Left ventricle myocardium inferior (tissue), 1 donor: Measurements from ENCODE around the gene MYMX. TPM values are rescaled to one million over a fixed set of nuclear protein-coding genes. Genes with fewer than 3 reads are reported as not detected.

Source experiments
- DNase-seq: peaks from one replicate; pipeline ENCODE4 v3.0.0-alpha.2; 2020
- H3K27ac ChIP-seq: fragments of 200-600 bp; replicated peaks from 2 replicates; pipeline ENCODE4 v1.8.0; 2021
- H3K27me3 ChIP-seq: fragments of 200-600 bp; 2 replicates; pipeline ENCODE4 v1.8.0; 2021; ENCODE audit warnings: low read depth
- H3K36me3 ChIP-seq: fragments of 200-600 bp; 2 replicates; pipeline ENCODE4 v1.8.0; 2021
- H3K4me1 ChIP-seq: fragments of 200-600 bp; 2 replicates; pipeline ENCODE4 v1.8.0; 2021
- H3K4me3 ChIP-seq: fragments of 200-600 bp; 2 replicates; pipeline ENCODE4 v1.8.0; 2021; ENCODE audit warnings: mild to moderate bottlenecking, moderate library complexity
- H3K9me3 ChIP-seq: fragments of 200-600 bp; replicated peaks from 2 replicates; pipeline ENCODE4 v1.8.0; 2021
- CTCF ChIP-seq: fragments of 200-600 bp; IDR thresholded peaks from 2 replicates; pipeline ENCODE4 v1.8.0; 2021; ENCODE audit warnings: antibody characterized with exemption, mild to moderate bottlenecking, borderline replicate concordance
- intact Hi-C: fragments of 100-400 bp; cut with micrococcal nuclease; formaldehyde crosslinking; loops from one replicate; pipeline ENCODE4 v1.11.0; 2022
- total RNA-seq: library from RNA; stranded (reverse); fragmentation: NEBNext Ultra II Directional; extraction: Animal tissue kit (Norgen Biotek cat#: 25700); gene quantifications from one replicate; pipeline ENCODE4 v1.2.1, GENCODE V29; 2021
- donor health status: DM: no; HTN: yes; CAD: no; lungs with severe emphysema.

MYMX gene
- total RNA-seq, 1 donor from 2014 or later = 0.36 TPM

GRCh38 chr6:44257025-44257752 lies 40.5 kb downstream of the MYMX start, which contains the start of gene SLC35B2:
SLC35B2 (minus strand) TSS chr6:44257528; CDS start chr6:44257410, 118 bp downstream.
- Histone ChIP-seq H3K27ac (peak within 1 kb of the TSS; percentile 96), H3K36me3 (peaks cover 48% of the 10 kb centered on the region), H3K4me1 (peaks cover 55% of the 10 kb centered on the region), H3K4me3 (peak within 1 kb of the TSS; percentile 99), H3K9me3 (no peaks in the 10 kb centered on the region), H3K27me3 (no peaks in the 10 kb centered on the region)
- TF ChIP-seq CTCF = peak; percentile 88
- peak; percentile 65 for DNase-seq
- intact Hi-C loops = no loop called here

- peaks cover 55% of the 10 kb centered on the region for H3K4me1 ChIP-seq
- H3K4me3 ChIP-seq = peak overlapping the region; percentile 99
- H3K36me3 ChIP-seq = peaks cover 41% of the 10 kb centered on the region
- no peaks in the 10 kb centered on the region for H3K9me3 ChIP-seq
- intact Hi-C loops = no loop called here
- H3K27me3 ChIP-seq = no peaks in the 10 kb centered on the region
- peak; percentile 35 for TF ChIP-seq CTCF
- no peak for DNase-seq
- peak overlapping the region; percentile 96 for H3K27ac ChIP-seq
These were observed 41.1 kb downstream of the MYMX start for GRCh38 chr6:44257753-44258324.

- peak overlapping the region; percentile 96 for H3K27ac ChIP-seq
- H3K27me3 ChIP-seq = no peaks in the 10 kb centered on the region
- H3K4me3 ChIP-seq = no peak overlapping the region
- intact Hi-C loops = no loop called here
- H3K4me1 ChIP-seq = peaks cover 55% of the 10 kb centered on the region
- no peaks in the 10 kb centered on the region for H3K9me3 ChIP-seq
- no peak for TF ChIP-seq CTCF
- DNase-seq = no peak
- peaks cover 36% of the 10 kb centered on the region for H3K36me3 ChIP-seq
These were observed 41.7 kb downstream of the MYMX start for GRCh38 chr6:44258325-44258863.

- no peak overlapping the region for H3K27ac ChIP-seq
- intact Hi-C loops = no loop called here
- no peaks in the 10 kb centered on the region for H3K9me3 ChIP-seq
- no peak for TF ChIP-seq CTCF
- peaks cover 31% of the 10 kb centered on the region for H3K36me3 ChIP-seq
- no peak for DNase-seq
- no peaks in the 10 kb centered on the region for H3K27me3 ChIP-seq
- peaks cover 55% of the 10 kb centered on the region for H3K4me1 ChIP-seq
- no peak overlapping the region for H3K4me3 ChIP-seq
These were observed 42.2 kb downstream of the MYMX start for GRCh38 chr6:44258921-44259320.

GRCh38 chr6:44260011-44260410 lies 43.3 kb downstream of the MYMX start:
- intact Hi-C loops = no loop called here

More at GRCh38 chr6:44260011-44260410, 43.3 kb downstream of the MYMX start:
- no peaks in the 10 kb centered on the region for H3K27me3 ChIP-seq
- no peak overlapping the region for H3K27ac ChIP-seq
- no peaks in the 10 kb centered on the region for H3K9me3 ChIP-seq
- H3K36me3 ChIP-seq = peaks cover 20% of the 10 kb centered on the region
- TF ChIP-seq CTCF = no peak
- no peak overlapping the region for H3K4me3 ChIP-seq
- DNase-seq = no peak
- peaks cover 56% of the 10 kb centered on the region for H3K4me1 ChIP-seq
